Epithelial cell of esophagus (primary cell): ENCODE data around the gene COX8C.

Experiments
- DNase-seq: peaks from one replicate; pipeline ENCODE4 v3.0.0; 2010; ENCODE audit warnings: low read depth
- H3K4me3 ChIP-seq: 2 replicates; pipeline ENCODE4 v1.5.1; 2011; ENCODE audit warnings: mild to moderate bottlenecking, low read length, control low read depth
- TF ChIP-seq, protein P1 (sequence below): IDR thresholded peaks from 2 replicates; pipeline ENCODE4 v1.5.1; 2011; ENCODE audit warnings: low read depth, mild to moderate bottlenecking, low read length, control low read depth, inconsistent platforms; ENCODE audit not compliant: insufficient read depth; ENCODE audit errors: missing control alignments

Gene COX8C

DNA sequence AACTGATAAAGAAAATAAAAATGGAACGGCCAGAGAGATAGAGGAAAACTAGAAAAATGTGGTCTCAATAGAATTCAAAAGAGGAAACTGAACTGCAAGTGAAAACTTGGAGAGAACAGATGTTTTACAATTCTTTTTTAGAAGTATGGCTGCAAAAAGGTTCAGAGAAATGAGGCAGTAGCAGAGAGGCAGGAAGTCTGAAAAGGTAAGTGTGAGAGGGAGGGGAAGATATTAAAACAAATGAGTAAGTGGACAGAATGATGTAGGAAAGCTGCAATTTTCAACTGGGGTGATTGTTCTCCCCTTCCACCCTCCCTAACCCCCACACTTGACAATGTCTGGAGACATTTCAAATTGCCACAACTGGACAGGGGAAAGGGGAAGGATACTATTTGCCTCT lies 27.0 kb upstream of the COX8C start:
- H3K4me3 ChIP-seq: no peak overlapping the region
- no peak for DNase-seq
- TF ChIP-seq, protein P1, sequence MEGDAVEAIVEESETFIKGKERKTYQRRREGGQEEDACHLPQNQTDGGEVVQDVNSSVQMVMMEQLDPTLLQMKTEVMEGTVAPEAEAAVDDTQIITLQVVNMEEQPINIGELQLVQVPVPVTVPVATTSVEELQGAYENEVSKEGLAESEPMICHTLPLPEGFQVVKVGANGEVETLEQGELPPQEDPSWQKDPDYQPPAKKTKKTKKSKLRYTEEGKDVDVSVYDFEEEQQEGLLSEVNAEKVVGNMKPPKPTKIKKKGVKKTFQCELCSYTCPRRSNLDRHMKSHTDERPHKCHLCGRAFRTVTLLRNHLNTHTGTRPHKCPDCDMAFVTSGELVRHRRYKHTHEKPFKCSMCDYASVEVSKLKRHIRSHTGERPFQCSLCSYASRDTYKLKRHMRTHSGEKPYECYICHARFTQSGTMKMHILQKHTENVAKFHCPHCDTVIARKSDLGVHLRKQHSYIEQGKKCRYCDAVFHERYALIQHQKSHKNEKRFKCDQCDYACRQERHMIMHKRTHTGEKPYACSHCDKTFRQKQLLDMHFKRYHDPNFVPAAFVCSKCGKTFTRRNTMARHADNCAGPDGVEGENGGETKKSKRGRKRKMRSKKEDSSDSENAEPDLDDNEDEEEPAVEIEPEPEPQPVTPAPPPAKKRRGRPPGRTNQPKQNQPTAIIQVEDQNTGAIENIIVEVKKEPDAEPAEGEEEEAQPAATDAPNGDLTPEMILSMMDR: no peak

DNA sequence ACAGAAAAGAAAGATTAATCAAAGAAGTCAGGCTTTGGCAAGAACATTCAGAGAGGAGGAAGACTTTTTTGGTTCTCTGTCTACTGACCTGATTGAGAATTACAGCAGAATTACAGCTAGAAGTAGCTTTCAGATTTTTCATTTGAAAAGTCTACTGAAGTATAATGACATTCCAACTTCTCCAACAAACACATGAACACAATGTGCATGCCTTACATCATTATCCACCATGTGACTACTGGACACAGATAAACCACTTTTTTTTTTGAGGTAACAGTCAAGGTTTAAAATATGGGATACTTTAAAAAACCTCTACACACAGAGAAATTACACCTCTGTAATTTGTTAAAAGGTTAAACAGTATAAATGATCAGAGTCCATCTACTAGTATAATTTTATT lies 26.5 kb upstream of the COX8C start:
- no peak overlapping the region for H3K4me3 ChIP-seq
- TF ChIP-seq, protein P1: no peak
- DNase-seq: no peak

DNA sequence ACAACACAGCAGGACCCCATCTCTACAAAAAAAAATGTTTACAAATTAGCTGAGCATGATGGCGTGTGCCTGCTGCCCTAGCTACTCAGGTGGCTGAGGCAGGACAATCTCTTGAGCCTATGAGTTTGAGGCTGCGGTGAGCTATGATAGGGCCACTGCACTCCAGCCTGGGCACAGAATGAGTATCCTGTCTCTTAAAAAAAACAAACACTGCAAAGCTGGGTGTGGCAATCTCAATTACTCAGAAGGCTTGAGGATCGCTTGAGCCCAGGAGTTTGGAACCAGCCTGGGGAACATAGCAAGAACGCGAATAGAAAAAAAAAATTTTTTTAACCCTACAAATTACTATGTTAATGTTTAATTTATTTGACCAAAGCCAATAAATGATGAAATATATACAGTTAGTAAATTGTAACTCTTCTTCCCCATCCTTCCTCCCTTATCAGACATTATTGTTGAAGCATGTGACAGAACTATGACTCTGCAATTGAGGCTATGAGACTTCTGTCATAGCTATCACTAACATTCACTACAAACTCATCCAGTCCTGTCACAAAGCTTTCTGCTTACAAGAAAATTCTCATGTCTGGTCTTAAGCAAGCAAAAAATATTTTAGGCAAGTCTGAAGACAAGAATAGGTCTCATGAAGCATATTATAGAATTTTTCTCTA lies 23.9 kb upstream of the COX8C start:
- DNase-seq: no peak
- H3K4me3 ChIP-seq: no peak overlapping the region
- TF ChIP-seq, protein P1: no peak

DNA sequence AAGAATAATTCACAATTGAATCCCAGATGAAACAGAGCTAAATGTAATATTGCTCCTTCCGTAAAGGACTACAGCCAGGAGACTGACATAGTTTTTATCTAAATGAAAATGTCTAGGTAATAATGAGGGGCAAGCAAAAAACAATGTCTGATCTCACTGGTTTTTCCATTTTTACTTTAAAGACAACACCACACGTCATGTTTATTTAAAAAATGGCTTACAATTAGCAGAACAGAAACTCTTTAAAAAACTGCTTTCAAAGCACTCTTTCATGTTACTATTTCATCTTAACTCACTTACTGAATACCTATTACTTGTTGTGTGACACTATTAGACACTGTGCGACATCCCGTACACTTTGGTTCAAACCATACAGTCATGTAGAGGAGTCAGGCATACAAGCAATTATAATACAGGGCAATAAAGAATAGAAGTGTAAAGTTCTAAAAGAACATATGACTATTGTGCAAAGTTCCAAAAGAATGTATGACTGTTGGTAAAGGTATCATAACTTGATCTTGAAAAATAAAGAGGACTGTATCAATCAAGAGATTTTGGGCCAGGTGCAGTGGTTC lies 23.3 kb upstream of the COX8C start:
- TF ChIP-seq, protein P1: no peak

DNA sequence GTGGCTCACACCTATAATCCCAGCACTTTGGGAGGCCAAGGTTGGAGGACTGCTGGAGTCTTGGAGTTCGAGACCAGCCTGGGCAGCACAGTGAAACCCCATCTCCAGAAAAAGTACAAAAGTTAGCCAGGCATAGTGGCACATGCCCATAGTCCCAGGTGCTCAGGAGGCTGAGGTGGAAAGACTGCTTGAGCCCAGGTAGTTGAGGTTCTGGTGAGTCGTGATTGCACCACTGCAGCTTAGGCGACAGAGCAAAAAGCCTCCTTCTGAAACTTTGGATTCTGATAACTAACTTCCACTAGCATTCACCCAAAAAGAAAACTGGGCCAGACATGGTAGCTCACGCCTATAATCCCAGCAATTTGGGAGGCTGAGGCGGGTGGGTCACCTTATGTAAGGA lies 20.8 kb upstream of the COX8C start:
- TF ChIP-seq, protein P1: no peak
- DNase-seq: peak; percentile 70
- H3K4me3 ChIP-seq: no peak overlapping the region

More for the DNA sequence above, 23.3 kb upstream of the COX8C start:
- DNase-seq: no peak
- H3K4me3 ChIP-seq: no peak overlapping the region

DNA sequence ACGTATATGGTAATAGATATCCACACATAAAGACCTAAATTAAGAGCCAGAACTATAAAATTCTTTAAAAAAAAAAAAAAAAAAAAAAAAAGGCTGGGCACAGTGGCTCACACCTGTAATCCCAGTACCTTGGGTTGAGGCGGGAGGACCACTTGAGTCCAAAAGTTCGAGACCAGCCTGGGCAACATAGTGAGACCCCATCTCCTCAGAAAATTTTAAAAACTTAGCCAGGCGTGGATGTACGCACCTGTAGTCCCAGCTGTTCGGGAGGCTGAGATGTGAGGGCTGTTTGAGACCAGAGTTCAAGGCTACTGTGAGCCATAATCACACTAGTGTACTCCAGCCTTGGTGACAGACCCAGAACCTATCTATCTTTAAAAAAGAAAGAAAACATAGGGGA lies 18.4 kb upstream of the COX8C start:
- TF ChIP-seq, protein P1: no peak
- H3K4me3 ChIP-seq: no peak overlapping the region
- DNase-seq: no peak
